Stimulated activated CD4-positive, alpha-beta T cell treated with anti-CD3 and anti-CD28 coated beads, Interleukin-12 subunit alpha, Interleukin-12 subunit beta, amount 100 ng/mL, for 48 hours (primary cell): ENCODE results near the gene PEPD.

ENCODE experiments used
- DNase-seq, 3 donors: peaks; one replicate each; pipeline ENCODE4 v3.0.0-alpha.2; 2020; ENCODE audit warnings: low read depth in 2 of 3, low spot score in 1 of 3

Gene PEPD

DNA sequence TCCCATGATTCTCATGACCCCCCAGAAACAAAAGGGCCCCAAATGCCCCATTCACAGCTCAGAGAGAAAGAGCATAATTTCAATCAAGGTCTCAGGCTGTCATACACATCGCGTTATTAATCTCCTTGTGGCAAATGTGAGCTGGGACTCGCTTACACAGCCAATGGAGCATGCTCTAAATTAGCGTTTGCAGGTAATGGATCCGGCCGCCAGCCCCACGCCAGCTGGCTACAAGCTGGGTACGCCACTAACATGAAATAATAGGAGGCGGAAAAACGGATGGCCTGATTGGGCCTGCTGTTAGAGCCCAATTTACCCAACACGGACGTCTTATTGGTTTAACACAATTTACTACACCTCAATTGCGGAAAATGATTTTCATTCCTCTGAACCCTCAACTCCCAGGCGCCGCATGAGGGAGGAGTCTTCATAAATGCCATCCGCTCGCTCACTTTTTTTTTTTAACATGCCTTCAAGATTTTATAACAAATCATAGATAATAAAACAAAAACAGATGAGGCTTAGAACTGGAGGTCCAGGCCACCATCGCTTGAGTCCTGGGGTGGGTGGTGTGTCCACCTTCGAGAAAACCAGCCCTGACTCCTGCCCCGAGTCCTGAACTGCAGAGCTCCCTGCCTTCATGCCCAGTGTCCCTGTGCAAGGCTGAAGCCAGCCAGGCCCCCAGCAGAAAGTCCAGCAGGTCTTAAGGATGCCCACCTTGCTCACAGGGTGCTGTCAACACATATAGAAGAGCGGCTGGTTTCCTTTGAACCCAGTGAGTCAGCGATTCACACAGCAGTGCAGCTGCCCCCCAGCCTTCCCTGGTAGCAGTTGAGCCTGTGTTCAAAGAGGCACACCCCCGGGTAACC is 62.1 kb downstream of the PEPD start:
- no peak for DNase-seq

DNA sequence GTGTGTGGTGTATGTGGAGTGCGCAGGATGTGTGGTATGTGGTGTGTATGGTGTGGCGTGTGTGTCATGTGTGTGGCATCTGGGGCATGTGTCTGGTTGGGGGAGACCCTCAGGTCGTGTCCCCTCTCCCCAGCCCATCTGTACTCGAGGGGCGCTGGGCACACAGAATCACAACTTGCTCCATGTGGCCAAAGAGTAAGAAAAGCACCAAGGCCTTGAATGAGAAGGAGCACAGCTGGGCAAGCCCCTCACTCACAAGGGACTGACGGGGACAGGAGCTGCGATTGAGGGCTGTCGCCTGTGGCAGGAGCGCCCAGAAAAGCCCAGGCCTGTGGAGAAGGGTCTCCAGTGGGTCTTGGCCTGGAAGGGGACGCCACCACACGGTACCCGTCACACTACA is 62.8 kb downstream of the PEPD start:
- DNase-seq, result no peak

DNA sequence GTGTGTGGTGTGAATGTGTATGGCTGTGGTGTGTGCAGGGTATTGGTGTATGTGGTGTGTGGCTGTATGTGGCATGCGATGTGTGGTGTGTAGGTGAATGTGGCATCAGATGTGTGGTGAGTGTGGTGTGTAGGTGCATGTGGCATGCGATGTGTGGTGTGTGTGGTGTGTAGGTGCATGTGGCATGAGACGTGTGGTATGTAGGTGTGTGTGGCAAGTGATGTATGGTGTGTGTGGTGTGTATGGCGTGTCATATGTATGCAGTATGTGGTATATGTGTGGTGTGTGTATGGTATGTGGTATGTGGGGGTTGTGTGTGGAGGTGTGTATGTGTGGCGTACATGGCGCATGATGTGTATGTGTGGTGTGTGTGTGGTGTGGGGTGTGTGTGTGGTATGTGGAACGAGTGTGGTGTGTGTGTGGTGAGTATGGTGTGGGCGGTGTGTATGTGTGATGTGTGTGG is 63.4 kb downstream of the PEPD start:
- DNase-seq, result no peak

DNA sequence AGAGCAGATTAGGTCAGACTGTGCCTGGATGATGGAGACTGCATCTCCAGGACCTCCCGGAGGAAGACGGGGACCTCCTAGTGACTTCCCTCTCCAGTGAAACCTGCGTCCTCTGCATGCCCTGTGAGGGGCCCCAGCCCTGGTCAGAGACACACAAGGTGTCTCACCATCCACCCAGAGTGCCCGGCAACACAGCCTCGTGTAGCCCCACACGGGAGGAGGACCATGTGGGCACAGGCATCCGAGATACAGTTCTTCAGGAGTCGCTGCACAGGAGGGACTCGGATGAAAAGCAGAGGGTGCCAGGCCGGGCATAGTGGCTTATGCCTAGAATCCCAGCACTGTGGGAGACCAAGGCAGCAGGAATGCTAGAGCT is 64.8 kb downstream of the PEPD start:
- DNase-seq, result no peak

DNA sequence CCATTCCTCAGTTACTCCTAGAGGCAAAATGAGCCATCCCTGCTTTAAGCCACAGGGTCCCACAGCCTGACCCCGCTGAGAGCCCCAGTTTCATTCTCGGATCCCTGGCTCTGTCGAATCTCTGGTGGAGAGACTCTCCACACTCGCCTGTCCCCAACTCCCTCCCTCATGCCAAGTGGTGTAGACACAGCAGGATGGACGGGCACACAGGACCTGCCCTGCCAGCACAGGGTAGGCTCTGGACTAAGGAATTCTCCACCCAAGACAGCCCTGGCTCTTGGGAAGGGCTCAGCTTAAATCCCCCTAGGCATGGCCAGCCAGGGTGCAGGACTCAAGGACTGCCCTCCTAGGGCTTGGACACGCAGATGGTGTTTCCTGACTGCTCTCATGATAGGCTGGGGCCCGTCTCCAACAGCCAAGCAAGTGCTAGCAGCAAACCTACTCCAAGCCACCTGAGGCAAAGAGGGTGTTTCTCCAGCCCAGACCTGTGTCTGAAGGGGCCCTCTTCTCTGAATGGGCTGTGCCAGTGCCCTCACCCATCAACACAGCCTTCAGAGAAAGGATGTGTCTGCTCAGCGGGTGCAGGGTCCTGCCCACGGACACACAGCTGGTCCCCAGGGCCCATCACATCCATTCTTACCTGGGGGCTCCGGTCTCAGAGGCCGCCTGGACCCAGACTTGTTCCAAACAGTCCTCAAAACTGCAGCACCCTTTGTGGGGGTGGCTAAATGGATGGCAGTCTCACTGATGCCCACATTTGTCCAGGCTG is 65.3 kb downstream of the PEPD start:
- DNase-seq, result no peak

DNA sequence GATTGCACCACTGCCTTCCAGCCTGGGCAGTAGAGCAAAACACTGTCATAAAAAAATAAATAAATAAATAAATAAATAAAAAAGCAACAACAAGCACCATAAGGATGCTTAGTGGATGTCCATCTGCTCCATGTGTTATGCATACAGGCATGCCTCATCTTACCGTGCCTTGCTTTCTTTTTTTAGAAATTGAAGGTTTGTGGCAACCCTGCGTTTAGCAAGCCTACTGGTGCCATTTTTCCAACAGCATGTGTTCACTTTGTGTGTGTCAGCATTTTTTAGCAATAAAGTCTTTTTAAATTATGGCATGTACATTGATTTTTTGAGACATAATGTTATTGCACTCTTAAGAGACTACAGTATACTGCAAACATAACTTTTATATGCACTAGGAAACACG is 68.3 kb downstream of the PEPD start:
- no peak for DNase-seq

DNA sequence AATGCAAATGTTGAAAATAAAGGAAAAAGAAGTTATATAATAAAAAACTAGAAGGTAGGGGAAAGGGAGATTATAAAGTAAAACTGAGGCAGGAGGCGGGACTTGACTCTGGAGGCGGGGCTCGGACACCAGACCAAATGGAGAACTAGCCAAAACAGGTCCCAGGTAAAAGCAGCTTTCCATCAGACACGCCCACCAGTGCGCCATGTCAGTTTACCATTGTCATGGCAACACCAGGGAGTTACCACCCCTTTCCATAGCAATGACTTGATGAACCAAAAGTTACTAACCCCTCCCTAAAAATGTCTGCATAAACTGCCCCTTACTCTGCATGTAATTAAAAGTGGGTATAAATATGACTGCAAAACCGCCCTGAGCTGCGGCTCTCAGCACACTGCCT is 70.9 kb downstream of the PEPD start:
- DNase-seq, result no peak

DNA sequence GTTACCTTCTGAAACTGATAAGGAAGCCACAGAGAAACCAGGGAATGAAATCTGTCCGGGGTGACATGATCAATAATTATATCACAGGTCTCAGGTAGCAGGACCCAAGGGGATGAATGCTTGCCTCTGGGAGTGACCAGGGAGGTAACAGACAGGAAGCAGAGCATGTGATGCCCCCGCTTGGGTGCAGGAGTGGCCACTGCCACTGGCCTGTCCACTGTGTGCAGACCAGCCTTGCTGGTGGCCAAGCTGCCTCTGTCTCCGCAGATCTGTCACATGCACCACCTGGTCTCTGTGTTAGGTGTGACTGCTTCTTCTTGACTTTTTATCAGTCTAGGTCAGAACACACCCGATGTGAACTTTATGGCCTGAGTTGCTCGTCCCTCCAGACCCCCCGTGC is 71.8 kb downstream of the PEPD start:
- no peak for DNase-seq

DNA sequence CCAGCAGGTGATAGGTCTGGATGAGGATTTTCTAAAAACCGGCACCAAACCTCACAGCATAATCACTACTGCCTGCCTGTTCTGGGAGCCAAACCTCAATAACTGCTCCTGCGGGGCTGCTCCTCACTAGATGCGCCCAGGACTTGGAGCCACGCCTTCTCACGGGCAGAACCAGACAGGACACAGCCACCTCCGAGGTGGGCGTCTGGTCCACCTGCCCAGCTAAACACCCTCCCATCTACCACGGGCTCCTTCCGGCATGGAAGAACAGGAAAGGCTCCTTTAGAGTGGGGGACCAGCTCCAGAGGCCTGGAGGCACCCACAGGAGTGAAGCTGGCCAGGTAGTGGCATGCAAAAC is 73.5 kb downstream of the PEPD start:
- DNase-seq, result no peak

DNA sequence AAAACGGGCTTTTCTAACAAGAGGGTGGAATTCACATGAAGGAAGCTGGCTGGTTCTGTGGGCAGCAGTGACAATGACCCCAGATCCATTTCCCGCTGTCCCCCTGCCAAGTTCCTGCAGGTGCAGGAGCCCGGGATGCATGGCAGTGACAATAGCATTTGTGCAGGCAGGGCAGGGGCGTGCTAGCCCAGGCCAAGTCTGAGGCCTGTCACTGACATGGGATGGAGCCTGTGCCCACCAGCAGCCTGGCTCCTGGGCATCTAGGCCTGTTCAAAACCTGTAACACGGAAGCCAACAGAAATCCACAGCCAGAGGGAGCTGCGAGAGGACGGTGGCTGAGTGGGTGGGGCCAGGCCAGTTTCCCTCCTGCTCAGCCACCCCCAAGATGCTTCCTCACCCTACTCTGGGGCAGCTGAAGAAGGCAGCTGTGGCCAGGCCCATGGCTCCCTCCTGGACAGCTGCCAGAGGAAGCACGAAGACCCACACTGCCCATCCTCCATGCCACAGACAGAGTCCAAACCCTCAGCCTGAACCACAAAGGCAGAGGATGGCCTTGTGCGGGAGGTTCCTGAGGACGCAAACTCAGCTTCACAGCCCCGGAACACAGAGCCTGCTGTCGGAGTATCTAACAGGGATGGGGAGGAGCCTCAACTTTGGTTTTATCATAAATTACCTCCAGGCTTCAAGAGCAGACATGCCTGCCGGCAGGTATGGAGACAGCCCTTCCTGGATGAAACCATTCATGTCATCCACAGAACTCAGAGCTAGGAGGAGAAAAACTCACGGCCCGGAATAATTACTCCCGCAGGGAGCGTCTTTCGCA is 74.0 kb downstream of the PEPD start:
- DNase-seq, result no peak

DNA sequence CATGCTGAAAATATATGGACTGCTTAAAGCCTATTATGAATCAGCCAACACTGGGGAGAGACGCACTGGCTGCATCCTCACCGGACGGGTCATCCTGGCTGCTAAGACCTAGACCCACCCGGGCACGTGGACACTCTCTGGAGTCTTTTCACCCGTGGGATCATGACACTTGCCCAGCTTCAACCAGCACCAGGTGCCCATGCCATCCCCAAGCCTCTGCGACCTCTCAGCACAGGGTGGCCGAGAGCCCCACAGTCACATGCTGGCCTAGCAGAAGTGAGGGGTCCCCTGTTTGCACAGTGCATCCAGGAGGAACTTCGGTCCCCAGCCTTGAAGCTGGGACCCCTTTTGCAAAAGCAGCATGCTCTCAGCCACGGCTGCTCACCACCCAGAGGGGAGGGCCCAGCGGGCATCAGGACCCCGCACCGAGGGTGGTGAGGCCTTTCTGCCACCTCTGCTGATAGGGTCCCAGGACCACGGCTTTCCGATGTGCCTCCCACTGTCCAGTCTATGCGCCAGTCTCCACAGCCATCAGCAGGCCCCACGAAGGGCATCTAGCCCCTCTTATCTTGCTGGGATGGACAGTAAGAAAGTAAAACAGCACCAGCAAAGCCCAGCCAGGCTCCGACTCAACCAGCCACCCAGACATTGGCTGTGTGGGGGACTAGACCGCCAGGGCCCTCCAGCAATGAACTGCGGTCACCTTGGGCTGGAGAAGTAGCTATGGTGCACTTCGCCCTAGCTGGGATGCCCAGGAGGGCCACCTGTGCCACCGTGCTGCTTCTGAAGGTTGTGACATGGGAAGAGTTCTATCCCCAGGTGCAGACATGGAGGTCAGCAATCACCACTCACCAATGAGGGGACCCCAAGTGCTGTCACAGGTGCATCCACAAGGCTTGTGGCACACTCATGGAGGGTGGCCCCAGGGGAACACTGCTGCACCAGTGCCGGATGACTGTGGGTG is 75.0 kb downstream of the PEPD start:
- no peak for DNase-seq

DNA sequence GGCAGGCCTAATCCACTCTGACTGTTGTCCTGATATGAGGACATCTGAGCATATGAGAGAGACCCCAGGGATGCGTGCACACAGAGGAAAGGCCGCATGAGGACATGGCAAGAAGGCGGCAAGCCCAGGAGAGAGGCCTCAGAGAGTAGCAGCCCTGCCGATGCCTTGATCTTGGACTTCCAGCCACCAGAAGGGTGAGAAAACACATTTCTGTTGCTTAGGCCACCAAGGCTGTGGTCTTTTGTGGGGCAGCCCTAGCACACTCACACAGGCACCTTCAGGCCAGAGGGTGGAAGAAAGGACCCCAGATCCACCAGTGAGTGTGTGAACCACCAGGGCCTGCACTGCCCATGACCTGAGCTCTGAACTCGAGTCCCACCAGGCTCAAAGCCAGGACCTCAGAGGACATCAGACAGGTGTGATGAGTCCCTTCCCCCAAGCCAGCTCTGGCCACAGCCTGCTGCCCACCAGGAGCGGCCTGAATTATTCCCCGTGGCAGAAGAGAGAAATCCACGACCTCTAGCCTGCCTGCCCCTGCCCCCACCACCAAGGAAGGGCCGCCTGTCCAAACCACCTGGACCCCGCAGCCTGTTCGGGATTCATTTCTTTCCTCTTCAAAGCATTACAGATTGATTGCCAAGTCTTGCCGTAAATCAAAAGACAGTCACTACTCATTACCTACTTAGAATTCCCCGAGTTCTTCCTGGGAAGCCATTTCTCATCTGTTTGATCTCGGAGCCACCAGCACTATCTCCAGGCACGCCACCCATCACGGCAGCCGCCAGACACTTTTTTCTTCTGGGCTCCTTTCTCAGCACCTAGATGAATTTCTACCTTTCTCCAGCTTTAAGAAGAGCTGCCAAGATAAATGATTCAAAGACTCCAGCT is 75.9 kb downstream of the PEPD start:
- DNase-seq, result no peak

DNA sequence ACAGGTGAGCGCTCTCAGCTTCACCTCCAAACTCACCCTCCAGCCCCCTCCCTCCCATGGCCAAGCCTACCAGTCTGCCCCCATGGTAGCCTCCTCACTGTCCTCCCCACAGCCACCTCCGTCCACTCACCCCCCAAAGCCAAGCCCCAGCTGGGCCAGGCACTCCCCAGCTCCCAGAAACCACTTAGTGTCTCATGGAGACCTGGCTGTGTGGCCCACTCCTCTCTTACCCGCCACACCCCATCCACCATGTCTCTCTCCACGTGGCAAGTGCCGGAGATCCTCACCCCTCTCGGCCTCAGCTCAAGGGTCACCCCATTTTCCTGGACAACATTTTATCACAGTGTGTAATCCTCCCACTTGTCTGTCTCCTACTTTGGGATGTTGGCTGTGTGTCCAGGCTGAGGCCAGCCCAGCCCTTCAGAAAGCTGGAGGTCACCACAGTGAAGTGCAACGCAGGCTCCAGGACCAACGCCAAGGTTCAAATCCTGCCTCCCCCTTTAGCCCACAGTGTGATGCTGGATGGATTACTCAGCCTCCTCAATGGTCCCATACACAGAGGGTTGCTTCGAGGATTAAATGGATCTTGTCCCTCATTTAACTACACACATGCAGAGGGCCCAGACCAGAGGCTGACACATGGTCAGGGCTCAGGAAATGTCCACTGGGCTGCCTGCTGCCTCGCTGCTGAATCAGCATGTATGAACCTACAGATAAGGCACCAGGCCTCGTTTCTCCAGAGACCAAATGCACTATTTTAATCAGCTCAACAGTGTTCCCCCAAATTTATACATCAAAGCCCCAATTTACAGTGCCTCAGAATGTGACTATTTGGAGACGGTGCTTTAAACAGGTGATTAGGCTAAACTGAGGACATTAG is 76.8 kb downstream of the PEPD start:
- DNase-seq, result no peak

DNA sequence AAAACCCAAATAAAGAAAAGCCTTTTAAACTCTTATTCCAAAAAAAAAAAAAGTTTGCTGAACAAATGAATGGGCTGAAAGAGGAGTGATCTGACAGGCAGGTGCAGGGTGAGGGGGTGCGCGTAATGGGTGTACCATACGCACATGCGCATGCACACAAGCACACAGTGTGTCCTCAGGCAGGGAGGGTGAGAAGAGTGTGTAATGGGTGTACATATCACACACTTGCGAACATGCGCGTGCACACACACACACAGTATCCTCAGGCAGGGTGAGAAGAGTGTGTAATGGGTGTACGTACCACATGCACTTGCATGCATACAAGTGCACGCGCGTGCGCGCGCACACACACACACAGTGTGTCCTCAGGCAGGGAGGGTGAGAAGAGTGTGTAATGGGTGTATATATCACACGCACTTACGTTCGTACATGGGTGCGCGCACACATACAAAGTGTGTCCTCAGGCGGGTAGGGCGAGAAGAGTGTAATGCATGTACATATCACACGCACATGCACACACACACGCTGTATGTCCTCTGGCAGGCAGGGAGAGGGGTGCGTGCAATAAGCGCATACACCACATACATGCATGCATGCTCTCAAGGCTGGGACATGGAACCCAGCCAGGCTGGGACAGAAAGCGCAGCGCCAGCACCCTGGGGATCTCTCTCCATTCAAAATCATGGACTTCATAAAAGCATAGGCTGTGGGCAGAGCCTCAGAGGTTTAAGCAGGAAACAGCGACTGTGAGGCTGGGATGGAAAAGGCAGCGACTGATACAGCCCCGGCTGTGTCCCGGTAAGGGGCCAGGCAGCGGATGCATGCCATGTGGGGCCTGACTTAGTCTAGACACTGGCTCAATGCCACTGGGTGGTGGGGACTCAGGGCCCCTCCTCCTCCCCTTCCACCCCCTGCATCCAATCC is 77.7 kb downstream of the PEPD start:
- DNase-seq, result no peak

DNA sequence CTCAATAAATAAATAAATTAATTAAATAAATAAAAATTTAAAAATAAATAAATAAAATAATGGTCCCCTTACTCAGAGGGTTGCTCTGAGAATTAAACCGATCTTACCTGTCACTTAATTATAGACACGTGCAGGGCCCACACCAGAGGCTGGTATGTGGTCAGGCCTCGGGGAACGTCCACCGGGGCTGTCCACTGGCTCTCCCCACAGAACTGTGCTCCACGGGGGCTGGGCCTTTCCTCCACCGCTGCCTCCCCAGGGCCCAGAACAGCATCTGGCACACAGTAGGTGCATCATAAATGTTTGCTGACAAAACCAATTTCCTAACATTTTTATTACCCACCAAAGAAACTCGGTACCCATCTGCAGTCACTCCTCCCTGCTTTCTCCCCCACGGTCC is 78.9 kb downstream of the PEPD start:
- no peak for DNase-seq

DNA sequence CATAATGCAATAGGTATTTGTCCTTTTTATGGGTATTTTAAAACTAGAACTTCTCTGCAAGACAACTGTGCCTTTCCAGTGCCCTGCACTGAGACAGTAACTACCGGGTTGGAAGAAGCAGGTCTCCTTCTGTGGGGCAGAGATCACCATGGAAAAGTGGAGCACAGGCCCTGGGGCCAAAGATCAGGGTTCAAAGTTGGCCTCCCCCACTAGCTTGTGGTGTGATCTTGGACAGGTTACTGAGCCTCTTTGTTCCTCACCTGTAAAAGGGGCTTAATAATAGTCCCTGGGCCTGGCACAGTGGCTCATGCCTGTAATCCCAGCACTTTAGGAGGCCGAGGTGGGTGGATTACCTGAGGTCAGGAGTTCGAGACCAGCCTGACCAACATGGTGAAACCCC is 79.8 kb downstream of the PEPD start:
- no peak for DNase-seq

DNA sequence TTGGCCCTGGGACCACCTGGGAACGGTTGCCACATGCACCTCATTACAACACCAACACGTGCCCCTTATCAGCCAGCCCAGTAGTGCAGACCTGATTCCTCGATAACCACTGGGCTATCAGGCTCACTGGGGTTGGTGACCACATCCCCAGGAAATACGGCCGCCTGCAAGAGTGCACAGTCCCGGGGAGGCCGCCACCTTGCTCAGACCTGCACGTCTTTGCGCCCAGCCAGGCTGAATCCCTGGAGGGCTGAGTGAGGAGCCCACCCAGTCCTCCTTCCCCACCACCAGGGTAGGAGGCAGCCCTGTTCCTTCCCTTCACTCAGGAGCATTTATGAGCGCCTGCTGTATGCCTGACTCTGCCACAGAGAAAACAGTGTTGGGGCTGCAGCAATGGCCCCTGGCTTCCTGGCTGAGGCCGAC is 80.3 kb downstream of the PEPD start:
- no peak for DNase-seq

DNA sequence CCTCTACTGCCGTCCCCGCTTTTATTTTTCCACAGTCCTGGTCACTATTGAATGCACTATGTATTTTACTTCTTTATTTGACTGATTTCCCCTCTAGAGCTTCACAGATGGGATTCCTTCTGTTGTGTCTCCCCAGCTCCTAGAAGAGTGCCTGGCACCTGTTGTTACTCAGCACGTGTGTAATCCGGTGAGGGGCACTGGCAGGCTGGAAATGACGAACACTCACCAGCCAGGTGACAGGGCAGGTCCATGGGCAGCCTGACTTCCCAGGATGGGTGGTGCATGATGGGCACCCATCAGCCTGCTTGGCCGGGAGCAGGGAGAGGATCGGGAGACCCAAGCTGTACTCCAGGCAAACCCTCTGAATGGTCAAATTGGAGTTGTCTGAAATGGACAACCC is 80.9 kb downstream of the PEPD start:
- no peak for DNase-seq
